Lower leg skin (tissue), 3 donors: ENCODE data around the gene DOCK3.

Experiments
- CTCF ChIP-seq, 3 donors: fragments of 450-650 bp; IDR thresholded peaks; one replicate each; pipeline ENCODE4 v1.5.1; 2016; ENCODE audit warnings: antibody characterized with exemption in 3 of 3, mild to moderate bottlenecking in 3 of 3, moderate library complexity in 2 of 3
- POLR2A ChIP-seq, 2 donors: fragments of 450-650 bp; IDR thresholded peaks; one replicate each; pipeline ENCODE4 v1.6.1; 2016 to 2017; ENCODE audit warnings: antibody characterized with exemption in 2 of 2, mild to moderate bottlenecking in 1 of 2, moderate library complexity in 1 of 2

- TF ChIP-seq POLR2A (IDR thresholded peaks at IDR 0.05) (no peak), CTCF (IDR thresholded peaks at IDR 0.05) (no peak)
These were observed 49.2 kb upstream of the DOCK3 start for GRCh38 chr3:50625231-50626182.
